SIG-M5 treated with dmso at 0.1 percent for 504 hours (cell line): Measurements from ENCODE around the gene TRIOBP.
"Not testable (repeated sequence)": the region's sequence is repeated elsewhere in the genome, so short reads cannot be mapped to it uniquely, and the experiment has no call there.

Experiments used
- DNase-seq: peaks from one replicate; lab custom pipeline; 2025; ENCODE audit not compliant: unreplicated experiment; lab: John Stamatoyannopoulos, UW

The TRIOBP gene

GRCh38 chr22:37769056-37769455 is 72.2 kb downstream of the TRIOBP start:
- DNase-seq, result no peak

- no peak for DNase-seq
These were observed 74.2 kb downstream of the TRIOBP start for GRCh38 chr22:37771081-37771480.

DNA sequence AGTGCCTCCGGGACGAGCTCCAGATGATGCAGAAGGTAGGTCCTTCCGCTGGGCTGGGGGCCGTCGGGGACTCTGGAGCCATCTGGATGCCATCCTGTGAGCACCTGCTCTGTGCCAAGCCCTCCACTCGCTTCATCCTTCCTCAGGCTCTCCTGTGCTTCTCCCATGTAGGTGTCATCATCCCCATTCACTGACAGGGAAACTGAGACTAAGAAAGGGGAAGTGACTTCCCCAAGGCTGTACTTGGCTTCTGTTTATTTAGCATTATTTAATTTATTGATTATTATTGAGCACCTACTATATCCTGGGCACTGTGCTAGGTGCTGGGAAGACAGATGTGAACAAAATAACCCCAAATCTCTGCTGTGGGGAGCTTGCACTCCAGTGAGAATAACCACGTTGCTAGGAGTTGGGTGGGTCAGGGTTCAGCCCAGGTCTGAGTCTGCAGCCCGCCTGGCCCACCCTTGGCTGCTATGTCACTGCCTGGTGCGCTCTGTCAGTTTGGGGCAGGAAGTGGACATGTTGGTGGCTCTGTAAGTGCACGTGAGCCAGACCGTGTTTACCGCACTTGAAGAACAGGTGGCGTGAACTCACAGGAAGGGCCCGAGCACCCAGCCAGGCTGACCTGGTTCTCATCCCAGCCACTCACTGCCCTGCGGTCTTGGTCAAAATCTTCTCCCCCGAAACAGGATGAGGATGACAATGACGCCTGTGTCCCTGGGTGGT is 75.0 kb downstream of the TRIOBP start:
- DNase-seq, result no peak

DNA sequence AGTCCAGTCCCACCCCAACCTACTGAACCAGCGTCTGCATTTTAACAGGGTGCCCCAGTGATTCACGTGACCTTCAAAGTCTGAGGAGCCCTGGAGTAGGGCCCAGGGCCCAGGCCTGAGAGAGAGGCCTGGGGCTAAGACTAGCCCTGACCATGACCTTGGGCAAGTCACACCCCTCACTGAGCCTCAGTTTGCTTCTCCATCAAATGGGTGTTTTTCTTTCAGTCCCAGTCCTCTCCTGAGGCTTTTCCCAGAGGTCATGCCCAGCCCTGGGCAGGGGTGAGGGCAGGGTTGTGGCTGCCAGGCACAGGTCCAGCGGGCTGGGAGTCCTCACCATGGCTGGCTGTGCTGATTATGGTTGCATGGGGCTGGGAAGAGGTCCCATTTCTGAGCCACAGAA is 77.9 kb downstream of the TRIOBP start:
- DNase-seq, result no peak

GRCh38 chr22:37775785-37776638 is 79.2 kb downstream of the TRIOBP start:
- no peak for DNase-seq

- DNase-seq, result no peak
These were observed 79.8 kb downstream of the TRIOBP start for GRCh38 chr22:37776639-37777005.

GRCh38 chr22:37777122-37777687 is 80.4 kb downstream of the TRIOBP start:
- DNase-seq, result peak; percentile 28

DNA sequence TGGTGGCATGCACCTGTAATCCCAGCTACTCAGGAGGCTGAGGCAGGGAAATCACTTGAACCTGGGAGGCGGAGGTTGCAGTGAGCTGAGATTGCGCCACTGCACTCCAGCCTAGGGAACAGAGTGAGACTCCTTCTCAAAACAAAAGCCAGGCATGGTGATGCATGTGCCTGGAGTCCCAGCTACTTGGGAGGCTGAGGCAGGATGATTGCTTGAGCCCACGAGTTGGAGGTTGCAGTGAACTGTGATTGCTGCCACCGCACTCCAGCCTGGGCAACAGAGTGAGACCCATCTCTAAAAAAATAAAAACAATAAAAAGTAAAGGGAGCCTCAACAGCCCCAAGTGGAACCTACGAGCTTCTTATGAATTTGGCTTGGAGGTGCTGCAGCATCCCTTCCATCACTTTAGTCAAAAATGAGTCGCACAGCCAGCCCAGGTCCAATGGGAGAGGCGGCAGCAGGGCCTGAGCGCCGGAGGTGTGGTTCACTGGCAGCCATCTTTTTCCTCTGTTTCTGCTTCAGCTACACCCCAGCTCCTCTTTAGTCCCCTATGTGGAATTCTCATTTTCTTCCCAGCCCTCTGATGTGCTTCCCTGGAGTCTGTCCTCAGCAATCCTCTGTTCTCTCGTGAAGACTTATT is 81.6 kb downstream of the TRIOBP start:
- DNase-seq, result no peak

GRCh38 chr22:37781434-37782059 is 84.7 kb downstream of the TRIOBP start:
- no peak for DNase-seq

- no peak for DNase-seq
These were observed 85.7 kb downstream of the TRIOBP start for GRCh38 chr22:37782340-37783168.

- DNase-seq, result no peak
These were observed 88.1 kb downstream of the TRIOBP start for GRCh38 chr22:37784829-37785495.

- DNase-seq, result no peak
These were observed 93.4 kb downstream of the TRIOBP start for GRCh38 chr22:37790234-37790633.

GRCh38 chr22:37792494-37792893 is 95.6 kb downstream of the TRIOBP start:
- no peak for DNase-seq

DNA sequence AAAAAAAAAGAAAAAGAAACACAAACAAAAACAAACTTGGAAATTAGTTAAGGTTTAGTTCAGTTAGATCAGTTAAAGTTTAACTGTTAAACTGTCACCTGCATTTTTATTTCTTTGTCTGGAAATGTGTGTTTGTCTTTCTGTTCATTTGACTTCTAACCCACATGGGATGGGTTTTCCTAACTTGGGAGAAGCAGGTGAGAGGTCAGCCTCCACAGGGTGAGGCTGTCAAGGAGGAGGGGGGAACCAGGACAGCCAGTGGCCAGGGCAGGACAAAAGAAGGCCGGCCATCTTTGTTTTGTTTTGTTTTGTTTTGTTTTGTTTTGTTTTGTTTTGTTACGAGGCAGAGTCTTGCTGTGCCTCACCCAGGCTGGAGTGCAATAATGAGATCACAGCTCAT is 97.5 kb downstream of the TRIOBP start:
- no peak for DNase-seq

DNA sequence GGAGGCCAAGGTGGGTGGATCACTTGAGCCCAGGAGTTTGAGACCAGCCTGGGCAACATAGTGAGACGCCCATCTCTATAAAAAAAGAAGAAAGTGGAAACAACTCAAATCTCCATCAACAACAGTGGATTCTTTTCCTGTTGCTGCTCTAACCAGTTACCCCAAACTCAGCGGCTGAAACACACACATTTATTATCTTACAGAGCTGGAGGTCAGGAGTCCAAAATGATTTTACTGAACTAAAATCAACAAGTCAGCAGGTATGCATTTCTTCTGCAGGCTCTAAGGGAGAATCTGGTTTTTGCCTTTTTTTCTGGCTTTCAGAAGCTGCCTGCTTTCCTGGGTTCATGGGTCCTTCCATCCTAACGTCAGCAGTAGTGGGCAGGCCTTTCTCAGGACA is 99.2 kb downstream of the TRIOBP start:
- no peak for DNase-seq

GRCh38 chr22:37797259-37797658 is 100.4 kb downstream of the TRIOBP start:
- DNase-seq, result not testable (repeated sequence)

GRCh38 chr22:37797874-37798500 is 101.1 kb downstream of the TRIOBP start:
- DNase-seq, result no peak

- DNase-seq, result not testable (repeated sequence)
These were observed 103.1 kb downstream of the TRIOBP start for GRCh38 chr22:37799979-37800378.

DNA sequence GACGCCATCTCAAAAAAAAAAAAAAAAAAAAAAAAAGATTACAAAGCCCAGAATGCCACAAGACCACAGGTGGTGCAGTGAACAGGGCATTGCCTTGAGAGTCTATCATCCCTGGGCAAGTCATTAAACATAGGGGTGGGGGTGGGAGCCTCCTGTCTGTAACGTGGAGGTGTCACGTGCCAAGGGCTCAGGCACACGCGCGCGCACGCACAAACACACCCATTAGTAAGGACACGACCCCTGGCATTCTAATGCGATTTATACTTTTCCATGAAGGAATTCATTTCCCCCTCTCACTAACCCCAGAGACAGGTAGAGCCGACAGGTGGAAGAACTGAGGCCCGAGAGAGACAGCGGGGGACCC is 105.1 kb downstream of the TRIOBP start:
- DNase-seq, result no peak
